Transverse colon (tissue), 4 donors: ENCODE data around the gene DGAT2L6.

ENCODE experiments used
- EP300 ChIP-seq: sonication (generic); formaldehyde crosslinking; IDR thresholded peaks from one replicate; pipeline ENCODE4 v1.6.1; 2017; ENCODE audit warnings: antibody characterized with exemption, low read depth
- POLR2A ChIP-seq: fragments of 450-650 bp; IDR thresholded peaks from one replicate; pipeline ENCODE4 v1.6.1; 2016; ENCODE audit warnings: antibody characterized with exemption, mild to moderate bottlenecking, moderate library complexity
- POLR2AphosphoS5 ChIP-seq, 3 donors: sonication (generic); formaldehyde crosslinking; IDR thresholded peaks; one replicate each; pipeline ENCODE4 v1.6.1; 2016; ENCODE audit warnings: antibody characterized with exemption in 3 of 3
- TF ChIP-seq, protein P1 (sequence below), 5 experiments: fragments of 200-600 bp in 3 of 5; fragments of 450-650 bp in 2 of 5; sonication (generic) in 3 of 5; IDR thresholded peaks; 1 replicate in 2 of 5; 2 replicates in 3 of 5; pipeline ENCODE4 v1.5.1; 2016 to 2017; ENCODE audit warnings: antibody characterized with exemption in 5 of 5, inconsistent platforms in 3 of 5, mild to moderate bottlenecking in 2 of 5, moderate library complexity in 1 of 5

DNA sequence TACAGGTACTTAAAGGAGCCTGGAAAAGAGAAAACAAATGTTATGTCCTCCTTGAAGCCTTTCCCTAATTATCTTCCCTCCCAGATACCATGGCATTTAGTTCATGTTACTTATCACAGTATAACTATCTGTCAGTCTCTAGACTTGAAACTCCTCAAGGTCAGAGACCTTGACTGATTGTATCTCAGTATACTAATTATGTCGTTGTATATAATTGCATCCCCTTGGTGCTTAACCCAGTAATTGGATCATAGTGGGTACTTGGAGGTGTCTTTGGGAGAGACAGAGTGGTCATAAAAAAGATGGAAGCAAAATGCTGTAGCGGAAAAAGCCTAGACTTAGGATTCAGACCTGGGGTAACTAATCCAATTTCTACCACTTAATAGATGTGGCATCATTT is 35.9 kb upstream of the DGAT2L6 start:
- TF ChIP-seq, protein P1, sequence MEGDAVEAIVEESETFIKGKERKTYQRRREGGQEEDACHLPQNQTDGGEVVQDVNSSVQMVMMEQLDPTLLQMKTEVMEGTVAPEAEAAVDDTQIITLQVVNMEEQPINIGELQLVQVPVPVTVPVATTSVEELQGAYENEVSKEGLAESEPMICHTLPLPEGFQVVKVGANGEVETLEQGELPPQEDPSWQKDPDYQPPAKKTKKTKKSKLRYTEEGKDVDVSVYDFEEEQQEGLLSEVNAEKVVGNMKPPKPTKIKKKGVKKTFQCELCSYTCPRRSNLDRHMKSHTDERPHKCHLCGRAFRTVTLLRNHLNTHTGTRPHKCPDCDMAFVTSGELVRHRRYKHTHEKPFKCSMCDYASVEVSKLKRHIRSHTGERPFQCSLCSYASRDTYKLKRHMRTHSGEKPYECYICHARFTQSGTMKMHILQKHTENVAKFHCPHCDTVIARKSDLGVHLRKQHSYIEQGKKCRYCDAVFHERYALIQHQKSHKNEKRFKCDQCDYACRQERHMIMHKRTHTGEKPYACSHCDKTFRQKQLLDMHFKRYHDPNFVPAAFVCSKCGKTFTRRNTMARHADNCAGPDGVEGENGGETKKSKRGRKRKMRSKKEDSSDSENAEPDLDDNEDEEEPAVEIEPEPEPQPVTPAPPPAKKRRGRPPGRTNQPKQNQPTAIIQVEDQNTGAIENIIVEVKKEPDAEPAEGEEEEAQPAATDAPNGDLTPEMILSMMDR (IDR thresholded peaks at IDR 0.05) = no peak
- TF ChIP-seq POLR2AphosphoS5 (IDR thresholded peaks at IDR 0.05) (no peak), POLR2A (no peak), EP300 (no peak)
